RWPE2 (cell line): Measurements from ENCODE around the gene RNF183.

Experiments used
- ATAC-seq: fragments of 200-7000 bp; cut with Tn5 transposase; 3 replicates; pipeline ENCODE4 v1.9.1; 2021; ENCODE audit warnings: low read depth
- DNase-seq: peaks from one replicate; pipeline ENCODE4 v3.0.0-alpha.2; 2020; ENCODE audit warnings: low spot score
- H3K27ac ChIP-seq: fragments of 450-650 bp; 2 replicates; pipeline ENCODE4 v1.5.1; 2017; ENCODE audit warnings: mild to moderate bottlenecking; ENCODE audit not compliant: poor library complexity, severe bottlenecking
- H3K27me3 ChIP-seq: fragments of 250-450 bp; sonication (Bioruptor Pico); 2 replicates; pipeline ENCODE4 v1.5.1; 2021; ENCODE audit warnings: mild to moderate bottlenecking, moderate library complexity; ENCODE audit not compliant: insufficient read depth, poor library complexity, severe bottlenecking
- H3K36me3 ChIP-seq: fragments of 250-450 bp; sonication (Bioruptor Pico); 2 replicates; pipeline ENCODE4 v1.5.1; 2020; ENCODE audit warnings: low read depth, mild to moderate bottlenecking, moderate library complexity
- H3K4me1 ChIP-seq: fragments of 250-450 bp; sonication (Bioruptor Pico); 2 replicates; pipeline ENCODE4 v1.5.1; 2021; ENCODE audit warnings: mild to moderate bottlenecking, moderate library complexity; ENCODE audit not compliant: insufficient read depth, poor library complexity, severe bottlenecking
- H3K4me3 ChIP-seq: fragments of 250-450 bp; sonication (Bioruptor Pico); 2 replicates; pipeline ENCODE4 v1.5.1; 2021; ENCODE audit warnings: mild to moderate bottlenecking, moderate library complexity; ENCODE audit not compliant: severe bottlenecking
- H3K9me3 ChIP-seq: fragments of 250-450 bp; sonication (Bioruptor Pico); 2 replicates; pipeline ENCODE4 v1.5.1; 2021; ENCODE audit warnings: mild to moderate bottlenecking, moderate library complexity; ENCODE audit not compliant: severe bottlenecking
- CTCF ChIP-seq: fragments of 450-650 bp; IDR thresholded peaks from one replicate; pipeline ENCODE4 v1.5.1; 2017; ENCODE audit warnings: mild to moderate bottlenecking, moderate library complexity; ENCODE audit not compliant: poor library complexity, severe bottlenecking

Gene RNF183

GRCh38 chr9:113313261-113313660 lies 10.1 kb upstream of the RNF183 start:
- ATAC-seq (no peak), DNase-seq (no peak)
- Histone ChIP-seq H3K27me3 (no peaks in the 10 kb centered on the region), H3K27ac (no peak overlapping the region), H3K36me3 (no peaks in the 10 kb centered on the region), H3K4me3 (no peak overlapping the region), H3K9me3 (no peaks in the 10 kb centered on the region), H3K4me1 (no peaks in the 10 kb centered on the region)
- TF ChIP-seq CTCF: no peak

DNA sequence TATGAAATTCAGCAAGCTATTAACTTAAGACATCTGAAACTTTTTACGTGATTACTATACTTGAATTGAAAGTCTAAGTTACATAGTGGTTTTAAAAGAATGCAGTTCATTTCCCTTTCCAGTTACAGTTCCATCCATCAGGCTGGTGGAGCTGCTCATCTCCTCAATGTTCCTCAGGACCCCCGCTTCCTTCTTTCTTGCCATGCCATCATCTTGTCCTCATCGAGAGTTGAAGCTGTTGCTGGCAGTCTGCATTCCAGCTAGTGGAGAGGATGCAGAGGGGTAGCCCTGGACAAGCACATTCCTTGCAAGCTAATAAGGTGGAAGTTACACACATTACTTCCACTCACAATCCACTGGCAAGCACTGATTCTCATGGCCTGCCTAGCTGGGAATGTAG lies 8.8 kb upstream of the RNF183 start:
- no peak for TF ChIP-seq CTCF
- Histone ChIP-seq H3K27me3 (no peaks in the 10 kb centered on the region), H3K36me3 (no peaks in the 10 kb centered on the region), H3K9me3 (no peaks in the 10 kb centered on the region), H3K4me3 (no peak overlapping the region), H3K4me1 (no peaks in the 10 kb centered on the region), H3K27ac (no peak overlapping the region)
- ATAC-seq (no peak), DNase-seq (no peak)

DNA sequence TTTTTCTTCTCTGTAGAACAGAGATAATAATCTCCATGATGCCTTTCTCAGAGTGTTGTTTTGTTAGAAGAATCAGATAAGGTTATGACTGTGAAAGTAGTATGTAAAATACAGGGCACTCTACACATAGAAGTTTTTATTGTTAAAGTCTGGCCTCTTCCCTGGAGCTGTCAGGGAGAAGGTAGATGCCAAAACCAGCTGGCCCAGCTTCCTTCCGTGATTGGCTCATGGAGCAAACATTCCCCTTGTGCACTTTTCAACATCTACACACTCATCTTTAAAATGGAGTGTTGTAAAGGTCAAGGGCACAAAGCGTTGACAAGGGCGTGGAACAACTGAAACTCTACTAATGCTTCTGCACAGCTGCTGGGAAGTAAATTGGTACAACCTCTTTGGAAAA lies 7.4 kb upstream of the RNF183 start:
- H3K27me3 ChIP-seq: no peaks in the 10 kb centered on the region
- ATAC-seq (no peak), DNase-seq (no peak)
- H3K4me1 ChIP-seq: no peaks in the 10 kb centered on the region
- TF ChIP-seq CTCF: no peak
- H3K9me3 ChIP-seq: no peaks in the 10 kb centered on the region
- no peak overlapping the region for H3K4me3 ChIP-seq
- H3K36me3 ChIP-seq: no peaks in the 10 kb centered on the region
- no peak overlapping the region for H3K27ac ChIP-seq

DNA sequence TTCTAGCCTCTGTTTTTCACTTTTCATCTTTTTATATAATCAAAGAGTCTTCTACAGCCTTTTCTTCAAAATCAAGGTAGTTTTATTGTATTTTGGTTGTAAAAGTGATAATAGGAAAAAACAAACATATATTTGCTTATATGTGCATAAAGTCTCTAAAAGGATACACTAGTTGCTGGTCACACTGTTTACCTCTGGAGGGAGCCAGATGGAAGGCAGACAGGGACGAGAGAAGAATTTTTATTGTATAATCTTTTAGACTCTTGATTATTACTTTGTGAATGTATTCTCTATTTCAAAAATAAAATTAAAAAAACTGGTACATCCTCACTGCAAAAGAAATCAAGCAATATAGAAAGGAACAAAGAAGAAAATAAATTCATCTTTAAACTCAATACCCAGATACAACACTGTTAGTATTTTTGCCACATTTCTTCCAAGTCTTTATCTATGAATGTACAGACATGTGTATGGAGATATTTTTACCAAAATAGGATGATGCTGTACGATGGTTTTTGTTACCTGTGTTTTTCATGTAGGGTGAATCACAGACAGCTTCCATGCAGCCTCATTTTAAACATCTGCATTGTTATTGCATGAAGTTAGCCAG lies 6.1 kb upstream of the RNF183 start:
- peak; percentile 84 for TF ChIP-seq CTCF
- no peaks in the 10 kb centered on the region for H3K36me3 ChIP-seq
- no peak for ATAC-seq
- no peaks in the 10 kb centered on the region for H3K9me3 ChIP-seq
- no peak overlapping the region for H3K4me3 ChIP-seq
- H3K4me1 ChIP-seq: no peaks in the 10 kb centered on the region
- no peaks in the 10 kb centered on the region for H3K27me3 ChIP-seq
- no peak overlapping the region for H3K27ac ChIP-seq
- DNase-seq: no peak

GRCh38 chr9:113307396-113307975 lies 4.3 kb upstream of the RNF183 start:
- Histone ChIP-seq H3K4me1 (no peaks in the 10 kb centered on the region), H3K9me3 (no peaks in the 10 kb centered on the region), H3K27me3 (no peaks in the 10 kb centered on the region), H3K36me3 (no peaks in the 10 kb centered on the region), H3K4me3 (no peak overlapping the region), H3K27ac (no peak overlapping the region)
- ATAC-seq: no peak
- no peak for TF ChIP-seq CTCF
- no peak for DNase-seq
